Stimulated activated CD8-positive, alpha-beta memory T cell treated with anti-CD3 and anti-CD28 coated beads, Interleukin-7, amount 100 ng/mL, for 24 hours (primary cell): ENCODE measurements around the gene IFNGR1.
"Not testable (repeated sequence)": the region's sequence is repeated elsewhere in the genome, so short reads cannot be mapped to it uniquely, and the experiment has no call there.

Experiments
- DNase-seq: peaks from one replicate; pipeline ENCODE4 v3.0.0-alpha.2; 2020; ENCODE audit warnings: low read depth

The IFNGR1 gene

DNA sequence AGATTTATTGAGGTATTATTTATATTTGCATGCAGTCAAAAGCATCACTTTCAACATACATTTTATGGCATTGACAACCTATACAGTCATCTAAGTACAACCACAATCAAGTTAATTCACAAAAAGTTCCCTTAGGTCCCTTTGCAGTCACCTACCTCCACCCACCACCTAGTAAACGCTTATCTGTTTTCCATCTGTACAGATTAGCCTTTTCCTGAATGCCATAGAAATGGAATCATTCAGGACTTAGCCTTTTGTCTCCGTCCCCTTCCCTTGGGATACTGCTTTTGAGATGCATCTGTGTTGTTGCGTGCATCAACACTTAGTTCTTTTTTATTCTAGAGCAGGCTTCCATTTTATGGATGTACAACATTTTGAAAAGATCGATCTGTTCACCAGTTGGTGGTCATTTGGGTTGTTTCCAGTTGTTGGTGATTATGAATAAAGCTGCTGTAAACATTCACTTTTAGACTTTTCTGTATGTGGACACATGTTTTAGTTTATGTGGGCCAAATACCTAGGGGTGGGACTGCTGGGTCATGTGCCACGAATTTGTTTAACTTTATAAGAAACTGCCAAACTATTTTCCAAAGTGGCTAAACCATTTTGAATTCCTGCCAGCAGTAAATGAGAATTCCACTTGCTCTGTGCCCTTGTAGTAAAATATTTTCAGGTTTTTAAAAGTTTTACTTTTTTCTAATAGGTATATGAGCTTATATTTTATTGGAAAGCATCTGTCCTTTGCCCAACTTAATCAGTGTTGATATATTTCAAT is 17.6 kb upstream of the IFNGR1 start:
- no peak for DNase-seq

DNA sequence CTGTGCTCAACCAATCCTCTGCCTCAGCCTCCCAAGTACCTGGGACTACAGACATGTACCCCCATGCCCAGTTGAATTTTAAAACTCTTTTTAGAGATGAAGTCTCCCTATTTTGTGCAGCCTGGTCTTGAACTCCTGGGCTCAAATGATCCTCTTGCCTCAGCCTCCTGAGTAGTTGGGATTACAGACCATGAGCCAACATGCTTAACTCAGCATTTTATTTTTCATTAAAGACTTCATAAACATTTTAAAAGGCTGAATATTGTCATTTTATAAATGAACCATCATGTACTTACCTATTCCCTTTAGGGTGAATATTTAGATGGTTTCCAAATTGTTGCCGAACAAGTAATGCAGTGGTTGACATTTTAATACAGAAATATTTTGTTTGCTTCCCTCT is 16.5 kb upstream of the IFNGR1 start:
- no peak for DNase-seq

DNA sequence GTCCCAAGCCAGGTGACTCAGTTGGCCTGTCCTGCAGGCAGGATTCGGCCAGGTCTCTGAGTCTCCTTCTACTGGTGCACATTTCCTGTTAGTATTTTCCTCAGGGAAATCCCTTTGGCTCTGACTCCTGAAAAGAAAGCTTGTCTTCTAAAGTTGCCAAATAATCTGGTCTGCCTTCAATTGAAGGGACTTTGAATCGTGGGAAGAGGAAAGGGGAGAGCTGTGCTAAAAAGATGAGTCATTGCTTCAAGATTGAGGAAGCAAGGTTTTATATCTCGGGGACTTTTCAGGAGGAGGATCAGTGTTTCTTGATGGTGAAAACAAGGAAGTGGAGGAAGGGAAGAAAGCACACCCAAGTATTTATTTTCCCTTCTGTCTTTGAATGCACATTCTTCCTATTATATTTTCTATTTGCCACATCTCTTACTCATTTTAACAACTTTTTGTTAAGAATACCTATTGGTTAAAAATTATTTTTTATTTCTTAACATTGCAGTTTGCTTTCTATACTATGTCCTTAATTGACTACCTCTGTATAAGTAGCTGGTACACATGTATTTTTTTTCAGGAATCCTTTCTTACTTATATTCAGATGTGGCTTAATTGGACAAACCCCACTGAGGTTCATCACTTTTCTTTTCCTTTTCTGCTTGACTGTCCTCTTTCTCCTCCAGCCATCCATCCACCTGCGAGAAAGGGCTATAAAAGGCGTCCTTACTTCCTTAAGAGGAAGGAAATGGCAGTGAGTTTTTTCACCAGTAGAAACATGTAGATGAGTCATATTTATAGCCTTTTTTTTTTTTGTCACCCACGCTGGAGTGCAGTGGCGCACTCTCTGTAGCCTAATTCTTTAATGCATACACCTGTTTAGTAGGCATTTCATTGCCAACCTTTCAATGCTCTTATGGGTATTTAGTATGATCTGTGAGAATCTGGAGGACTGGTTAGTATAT is 15.0 kb upstream of the IFNGR1 start:
- DNase-seq: no peak

GRCh38 chr6:137231895-137232294 is 12.7 kb upstream of the IFNGR1 start:
- DNase-seq: no peak

GRCh38 chr6:137230956-137231555 is 11.9 kb upstream of the IFNGR1 start:
- no peak for DNase-seq

GRCh38 chr6:137230547-137230946 is 11.4 kb upstream of the IFNGR1 start:
- no peak for DNase-seq

GRCh38 chr6:137229075-137229759 is 10.0 kb upstream of the IFNGR1 start:
- no peak for DNase-seq

- no peak for DNase-seq
These were observed 8.7 kb upstream of the IFNGR1 start for GRCh38 chr6:137227871-137228302.

DNA sequence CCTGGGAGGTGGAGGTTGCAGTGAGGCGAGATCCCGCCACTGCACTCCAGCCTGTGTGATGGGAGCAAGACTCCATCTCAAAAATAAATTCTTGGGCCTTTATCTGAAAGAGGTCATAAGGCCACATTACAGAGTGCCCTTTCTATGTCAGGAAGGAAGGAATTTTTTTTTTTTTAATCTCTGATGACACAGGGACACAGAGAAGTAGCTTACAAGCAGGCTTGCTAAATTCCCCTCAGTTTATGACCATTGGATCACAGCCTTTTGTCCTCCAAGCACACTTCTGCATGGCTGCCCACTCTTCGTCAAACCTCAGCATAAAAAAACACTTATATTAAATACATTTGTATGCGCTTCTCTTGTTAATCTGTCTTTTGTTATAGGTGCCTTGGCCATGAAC is 7.5 kb upstream of the IFNGR1 start:
- no peak for DNase-seq

DNA sequence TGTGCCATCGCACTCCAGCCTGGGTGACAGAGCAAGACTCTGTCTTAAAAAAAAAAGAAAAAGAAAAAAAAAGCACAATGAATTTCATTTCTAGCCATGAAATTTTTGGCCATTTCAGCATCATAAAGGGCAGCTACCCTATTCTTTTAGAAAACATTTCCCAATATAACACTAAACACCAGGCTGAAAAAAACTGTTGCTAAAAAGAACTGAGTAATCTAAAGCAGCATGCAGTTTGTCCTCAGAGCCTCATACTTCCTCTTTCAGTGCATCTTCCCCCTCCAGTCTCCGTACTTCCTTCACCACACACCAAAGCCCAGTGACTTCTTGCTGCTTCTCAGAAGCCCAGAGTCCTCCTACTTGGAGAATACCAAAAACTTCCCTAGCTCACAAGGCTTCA is 5.6 kb upstream of the IFNGR1 start:
- no peak for DNase-seq

- no peak for DNase-seq
These were observed 4.4 kb upstream of the IFNGR1 start for GRCh38 chr6:137223370-137224131.

DNA sequence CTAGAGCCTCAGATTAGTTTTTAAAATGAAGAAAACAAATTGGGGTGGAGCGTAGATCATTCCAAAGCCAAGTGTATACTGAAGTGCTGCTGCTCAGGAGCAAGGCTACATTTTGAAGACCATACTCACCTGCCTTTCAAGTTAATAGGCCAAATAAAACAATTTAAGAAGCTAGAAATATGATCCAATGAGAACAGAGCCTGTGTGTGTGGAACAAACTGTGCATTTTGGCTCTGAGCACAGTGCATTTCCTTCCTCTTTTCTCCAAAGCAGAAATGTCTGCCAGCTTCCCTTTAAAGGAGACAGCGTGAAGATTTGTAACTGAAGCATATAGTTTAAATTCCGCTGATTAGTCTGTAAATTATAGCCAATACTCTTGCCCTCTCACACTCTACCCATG is 3.2 kb upstream of the IFNGR1 start:
- DNase-seq: no peak

GRCh38 chr6:137219664-137220252 is 573 bp upstream of the IFNGR1 start:
- DNase-seq: no peak

DNA sequence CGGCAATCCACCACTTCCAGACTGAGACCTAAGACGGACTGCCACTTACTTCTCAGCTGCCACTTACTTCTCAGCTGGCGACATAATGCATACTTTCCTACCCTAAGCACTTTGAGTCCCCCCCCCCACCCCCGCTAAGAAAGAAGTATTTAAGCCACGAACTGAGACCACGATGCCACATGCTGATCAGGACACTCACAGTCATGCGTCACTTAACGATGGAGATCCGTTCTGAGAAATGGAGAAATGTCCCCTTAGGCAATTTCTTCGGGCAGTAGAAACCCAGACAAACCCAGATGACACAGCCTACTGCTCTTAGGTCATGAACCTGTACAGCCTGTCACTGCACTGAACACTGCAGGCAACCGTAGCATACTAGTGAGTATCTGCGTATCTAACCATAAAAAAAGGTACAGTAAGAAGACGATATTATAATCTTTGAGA is 690 bp downstream of the IFNGR1 start:
- no peak for DNase-seq

- DNase-seq: no peak
These were observed 1.2 kb downstream of the IFNGR1 start for GRCh38 chr6:137217801-137218472.

DNA sequence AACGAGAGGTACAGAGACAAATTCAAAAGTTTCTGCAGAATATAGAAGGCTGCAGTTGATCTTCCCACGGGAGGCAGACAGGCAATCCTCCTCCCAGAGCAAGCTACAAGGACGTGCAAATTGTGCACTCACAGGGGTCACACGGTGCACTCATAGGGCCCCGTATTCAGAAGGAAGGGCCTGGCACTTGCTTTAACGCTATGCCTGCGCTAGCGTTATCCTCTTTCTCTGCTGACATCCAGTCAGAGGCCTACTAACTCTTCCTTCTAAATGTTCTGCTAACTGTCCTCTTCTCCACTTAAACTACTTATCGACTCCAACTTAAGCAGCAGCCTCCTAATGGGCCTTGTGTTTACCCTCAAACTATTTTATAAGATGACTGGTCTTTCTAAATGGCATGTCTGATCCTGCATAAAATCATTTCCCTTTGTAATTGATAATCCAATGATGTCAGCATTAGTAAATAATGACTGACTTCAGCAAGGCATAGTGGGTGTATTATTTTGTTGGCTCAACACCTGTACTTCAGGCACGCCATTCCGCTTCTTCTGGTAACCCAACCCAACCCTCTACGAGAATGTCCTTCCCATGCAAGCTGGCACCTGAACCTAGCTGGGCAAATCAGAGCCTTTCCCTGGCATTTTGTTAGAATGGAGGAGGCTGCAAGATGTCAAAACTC is 2.2 kb downstream of the IFNGR1 start:
- DNase-seq: no peak

- DNase-seq: no peak
These were observed 3.1 kb downstream of the IFNGR1 start for GRCh38 chr6:137216106-137216505.

DNA sequence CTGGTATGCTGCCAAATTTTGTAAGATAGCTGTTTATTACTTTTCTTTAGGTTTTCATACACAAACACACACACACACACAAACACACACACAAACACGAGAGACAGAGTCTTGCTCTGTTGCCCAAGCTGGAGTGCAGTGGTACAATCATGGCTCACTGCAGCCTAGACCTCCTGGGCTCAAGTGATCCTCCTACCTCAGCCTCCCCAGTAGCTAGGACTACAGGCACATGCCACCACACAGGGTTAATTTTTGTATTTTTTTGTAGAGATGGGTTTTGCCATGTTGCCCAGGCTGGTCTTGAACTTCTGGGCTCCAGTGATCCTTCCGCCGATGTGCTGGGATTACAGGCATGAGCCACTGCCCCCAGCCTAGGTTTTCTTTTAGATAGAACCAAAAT is 3.6 kb downstream of the IFNGR1 start:
- DNase-seq: not testable (repeated sequence)

DNA sequence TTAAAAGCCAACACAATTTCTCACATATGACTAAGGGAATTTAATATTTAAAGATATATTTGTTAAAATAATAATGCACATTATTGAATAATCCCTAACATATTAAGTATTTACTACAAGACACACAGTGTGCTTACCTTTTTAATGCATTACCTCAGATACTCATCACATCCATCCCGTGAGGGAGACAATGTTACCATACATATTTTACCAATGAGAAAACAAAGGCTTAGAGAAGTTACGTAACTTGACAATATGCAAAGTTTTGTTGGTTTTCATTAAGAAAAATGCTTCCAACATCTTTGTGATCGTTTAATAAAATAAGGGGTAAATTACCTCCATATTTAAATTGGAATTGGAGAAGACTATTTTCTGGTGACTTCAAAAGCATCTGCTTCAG is 4.3 kb downstream of the IFNGR1 start:
- no peak for DNase-seq

GRCh38 chr6:137213813-137214212 is 5.4 kb downstream of the IFNGR1 start:
- DNase-seq: no peak
